ENCODE measurements around the gene UBE2E2. TPM values are rescaled to one million over a fixed set of nuclear protein-coding genes. Genes with fewer than 3 reads are reported as not detected.
"Not testable (repeated sequence)": the region's sequence is repeated elsewhere in the genome, so short reads cannot be mapped to it uniquely, and the experiment has no call there.

Gene UBE2E2
- total and polyA plus RNA-seq, 8 donors, result 6.5 to 128 (median 18.9) TPM

GRCh38 chr3:23612296-23612891 is 409.3 kb downstream of the UBE2E2 start:
- no peak for TF ChIP-seq POLR2A (IDR thresholded peaks at IDR 0.05)
- TF ChIP-seq, protein P1, sequence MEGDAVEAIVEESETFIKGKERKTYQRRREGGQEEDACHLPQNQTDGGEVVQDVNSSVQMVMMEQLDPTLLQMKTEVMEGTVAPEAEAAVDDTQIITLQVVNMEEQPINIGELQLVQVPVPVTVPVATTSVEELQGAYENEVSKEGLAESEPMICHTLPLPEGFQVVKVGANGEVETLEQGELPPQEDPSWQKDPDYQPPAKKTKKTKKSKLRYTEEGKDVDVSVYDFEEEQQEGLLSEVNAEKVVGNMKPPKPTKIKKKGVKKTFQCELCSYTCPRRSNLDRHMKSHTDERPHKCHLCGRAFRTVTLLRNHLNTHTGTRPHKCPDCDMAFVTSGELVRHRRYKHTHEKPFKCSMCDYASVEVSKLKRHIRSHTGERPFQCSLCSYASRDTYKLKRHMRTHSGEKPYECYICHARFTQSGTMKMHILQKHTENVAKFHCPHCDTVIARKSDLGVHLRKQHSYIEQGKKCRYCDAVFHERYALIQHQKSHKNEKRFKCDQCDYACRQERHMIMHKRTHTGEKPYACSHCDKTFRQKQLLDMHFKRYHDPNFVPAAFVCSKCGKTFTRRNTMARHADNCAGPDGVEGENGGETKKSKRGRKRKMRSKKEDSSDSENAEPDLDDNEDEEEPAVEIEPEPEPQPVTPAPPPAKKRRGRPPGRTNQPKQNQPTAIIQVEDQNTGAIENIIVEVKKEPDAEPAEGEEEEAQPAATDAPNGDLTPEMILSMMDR (IDR thresholded peaks at IDR 0.05), result no peak
- TF ChIP-seq EP300 (IDR thresholded peaks at IDR 0.05), result no peak
- no peak for TF ChIP-seq POLR2AphosphoS5 (IDR thresholded peaks at IDR 0.05)
- Histone ChIP-seq H3K9me3 (no peaks in the 10 kb centered on the region), H3K27me3 (no peaks in the 10 kb centered on the region), H3K27ac (peak overlapping the region in 3 of 5 donors; percentile 25 to 66 (median 51)), H3K4me3 (peak overlapping the region; percentile 9 to 27 (median 16)), H3K36me3 (no peaks in the 10 kb centered on the region), H3K4me1 (peaks cover 0 to 23% (median 10%) of the 10 kb centered on the region in 4 donors)
- intact Hi-C loops (cut with DNase I; ENCODE audit: low total_unique reads), result no loop called here
- WGBS, 5 donors, result 25 to 39% (median 33%) methylated on average over 15 of the region's 15 CpGs
- peak in 1 of 2 donors; percentile 39 for DNase-seq

GRCh38 chr3:23615068-23615467 is 411.9 kb downstream of the UBE2E2 start:
- Histone ChIP-seq H3K27ac (no peak overlapping the region), H3K4me1 (peaks cover 0 to 20% (median 6%) of the 10 kb centered on the region in 4 donors), H3K4me3 (no peak overlapping the region), H3K9me3 (no peaks in the 10 kb centered on the region), H3K27me3 (no peaks in the 10 kb centered on the region), H3K36me3 (no peaks in the 10 kb centered on the region)
- intact Hi-C loops (cut with DNase I; ENCODE audit: low total_unique reads), result no loop called here
- TF ChIP-seq, protein P1 (IDR thresholded peaks at IDR 0.05), result no peak
- no peak for TF ChIP-seq POLR2A (IDR thresholded peaks at IDR 0.05)
- no peak for TF ChIP-seq POLR2AphosphoS5 (IDR thresholded peaks at IDR 0.05)
- TF ChIP-seq EP300 (IDR thresholded peaks at IDR 0.05), result no peak
- WGBS, 5 donors, result 94 to 99% (median 94%) methylated on average over 5 of the region's 5 CpGs
- no peak for DNase-seq

GRCh38 chr3:23618475-23618874 is 415.3 kb downstream of the UBE2E2 start:
- H3K27me3 ChIP-seq; intact Hi-C loops (cut with DNase I; ENCODE audit: low total_unique reads); H3K36me3 ChIP-seq; H3K4me3 ChIP-seq; H3K27ac ChIP-seq; H3K4me1 ChIP-seq; DNase-seq: not testable (repeated sequence)
- H3K9me3 ChIP-seq, result peaks cover 0 to 14% (median 4%) of the 10 kb centered on the region in 4 donors
- 94 to 100% (median 97%) methylated on average over 2 of the region's 2 CpGs for WGBS, 5 donors

- no peak for TF ChIP-seq POLR2AphosphoS5 (IDR thresholded peaks at IDR 0.05)
- TF ChIP-seq POLR2A (IDR thresholded peaks at IDR 0.05), result no peak
- TF ChIP-seq, protein P1 (IDR thresholded peaks at IDR 0.05), result no peak
- no peak for TF ChIP-seq EP300 (IDR thresholded peaks at IDR 0.05)
- intact Hi-C loops (cut with DNase I; ENCODE audit: low total_unique reads), result no loop called here
- H3K4me3 ChIP-seq, result no peak overlapping the region
- H3K27ac ChIP-seq, result no peak overlapping the region
- 63 to 69% (median 65%) methylated on average over 12 of the region's 12 CpGs for WGBS, 5 donors
- no peaks in the 10 kb centered on the region for H3K36me3 ChIP-seq
- peaks cover 0 to 9% (median 0%) of the 10 kb centered on the region in 4 donors for H3K4me1 ChIP-seq
- peaks cover 0 to 23% (median 13%) of the 10 kb centered on the region in 4 donors for H3K9me3 ChIP-seq
- no peaks in the 10 kb centered on the region for H3K27me3 ChIP-seq
- DNase-seq, result peak; percentile 31
Measured at GRCh38 chr3:23619705-23620637, 416.8 kb downstream of the UBE2E2 start.

Measured in stomach (tissue), 9 donors.